Measurements from ENCODE around the gene RRP8.

Gene RRP8

DNA sequence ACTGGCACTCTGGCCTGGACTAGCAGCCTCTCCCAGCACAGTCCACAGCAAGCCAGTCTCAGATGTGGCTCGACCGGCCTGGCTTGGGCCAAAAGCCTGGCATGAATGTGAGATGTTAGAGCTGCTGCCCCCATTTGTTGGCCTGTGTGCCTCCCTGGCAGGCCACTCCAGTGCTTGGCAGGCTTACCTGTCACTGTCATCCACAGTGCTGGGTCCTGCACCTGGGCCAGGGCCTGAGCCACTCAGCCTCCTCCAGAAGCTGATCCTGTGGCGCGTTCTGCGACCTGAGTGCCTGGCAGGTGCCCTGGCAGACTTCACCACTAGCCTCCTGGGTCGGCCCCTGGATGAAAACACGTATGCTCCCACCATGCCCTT, 36.1 kb downstream of the RRP8 start:
- DNase-seq = no peak

DNA sequence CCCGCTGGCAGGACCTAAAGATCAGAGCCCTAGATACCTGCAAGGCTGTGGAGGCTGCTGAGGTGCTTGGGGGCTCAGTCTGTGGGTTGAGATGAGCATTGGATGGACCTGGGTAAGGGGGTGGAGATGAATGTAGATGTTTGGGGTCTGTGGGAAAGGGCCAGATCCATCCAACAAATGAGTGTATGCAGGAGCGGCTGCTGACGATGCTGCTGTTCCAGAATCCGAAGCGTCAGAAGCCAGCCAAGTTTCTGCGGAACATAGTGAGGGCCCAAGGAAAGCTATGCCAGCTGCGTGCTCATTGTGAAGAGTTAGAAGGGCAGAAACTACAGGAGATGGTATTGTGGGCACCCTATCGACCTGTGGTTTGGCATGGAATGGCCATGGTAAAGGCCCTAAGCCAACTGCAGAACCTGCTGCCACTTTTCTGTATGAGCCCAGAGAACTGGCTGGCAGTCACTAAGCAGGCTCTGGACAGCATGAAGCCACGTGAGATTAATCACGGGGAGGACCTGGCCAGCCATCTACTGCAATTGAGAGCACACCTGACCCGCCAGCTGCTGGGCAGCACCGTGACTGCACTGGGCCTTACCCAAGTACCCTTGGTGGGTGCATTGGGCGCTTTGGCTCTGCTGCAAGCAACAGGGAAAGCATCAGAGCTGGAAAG, 36.6 kb downstream of the RRP8 start:
- no peak for DNase-seq

DNA sequence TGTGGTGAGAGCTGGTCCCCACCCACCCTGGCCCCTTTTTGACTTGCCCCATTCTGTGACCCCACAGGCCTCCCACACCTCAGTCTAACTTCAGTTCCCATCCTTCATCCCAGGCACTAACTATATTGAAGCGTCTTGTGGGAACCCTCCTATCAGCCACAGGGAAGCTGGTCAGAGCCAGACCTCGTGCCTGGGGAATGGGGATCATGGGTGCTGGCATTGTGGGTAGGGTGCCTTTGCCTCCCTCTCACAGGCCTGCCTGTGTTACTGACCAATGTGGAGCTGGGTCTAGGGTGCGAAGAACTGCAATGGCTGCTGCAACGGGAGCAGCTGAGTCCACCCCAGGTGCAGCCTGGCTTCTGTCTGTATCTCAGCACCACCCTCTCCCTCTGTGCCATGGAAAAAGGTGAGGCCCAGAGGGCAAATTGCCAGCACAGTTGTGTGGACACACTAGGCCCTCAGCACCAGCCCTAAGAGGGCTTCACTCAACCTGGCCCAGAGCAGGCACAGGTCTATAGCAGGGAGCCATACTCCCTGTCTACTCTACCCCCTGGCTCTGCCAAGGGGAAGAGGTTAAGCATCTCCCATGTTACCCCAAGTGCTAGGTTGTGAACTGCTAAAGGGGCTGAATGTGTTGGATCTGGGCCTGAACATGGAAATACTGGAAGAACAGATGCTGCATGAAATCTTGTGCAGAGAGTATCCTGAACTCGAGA, 37.3 kb downstream of the RRP8 start:
- DNase-seq = no peak

DNA sequence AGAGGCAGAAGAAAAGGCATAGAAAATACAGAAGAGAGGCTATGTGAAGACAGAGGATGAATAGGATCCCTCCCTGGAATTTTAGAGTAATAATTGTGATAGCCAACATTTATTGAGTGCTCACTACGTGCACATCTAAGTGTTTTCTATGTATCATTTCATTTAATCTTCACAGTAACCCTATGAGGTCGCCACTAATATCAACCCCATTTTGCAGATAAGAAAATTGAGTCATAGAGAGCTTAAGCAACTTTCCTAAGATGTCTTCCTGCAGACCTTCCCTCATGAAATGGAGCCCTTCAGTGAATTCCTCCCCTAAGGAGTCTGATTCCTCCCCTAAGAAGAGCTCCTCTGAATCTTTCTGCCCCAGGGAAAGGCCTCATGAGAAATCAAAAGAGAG, 38.1 kb downstream of the RRP8 start:
- no peak for DNase-seq

DNA sequence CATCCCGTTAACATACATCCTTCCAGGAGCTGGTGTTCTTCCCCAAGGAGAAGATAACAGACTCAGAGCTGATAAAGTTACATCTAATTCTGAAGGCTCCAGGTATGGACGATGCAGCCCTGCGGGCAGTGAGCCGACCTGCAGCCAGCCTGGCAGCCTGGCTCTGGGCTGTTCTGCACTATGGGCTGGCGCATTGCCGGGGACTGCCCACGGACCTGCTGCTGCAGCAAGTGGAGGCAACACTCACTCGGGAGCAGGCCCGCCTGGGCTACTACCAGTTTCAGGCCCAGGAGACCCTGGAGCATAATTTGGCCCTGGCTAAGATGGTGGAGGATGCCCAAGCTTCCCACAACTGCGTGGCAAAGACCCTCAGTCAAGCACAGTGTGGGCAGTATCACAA, 39.7 kb downstream of the RRP8 start:
- DNase-seq = no peak

DNA sequence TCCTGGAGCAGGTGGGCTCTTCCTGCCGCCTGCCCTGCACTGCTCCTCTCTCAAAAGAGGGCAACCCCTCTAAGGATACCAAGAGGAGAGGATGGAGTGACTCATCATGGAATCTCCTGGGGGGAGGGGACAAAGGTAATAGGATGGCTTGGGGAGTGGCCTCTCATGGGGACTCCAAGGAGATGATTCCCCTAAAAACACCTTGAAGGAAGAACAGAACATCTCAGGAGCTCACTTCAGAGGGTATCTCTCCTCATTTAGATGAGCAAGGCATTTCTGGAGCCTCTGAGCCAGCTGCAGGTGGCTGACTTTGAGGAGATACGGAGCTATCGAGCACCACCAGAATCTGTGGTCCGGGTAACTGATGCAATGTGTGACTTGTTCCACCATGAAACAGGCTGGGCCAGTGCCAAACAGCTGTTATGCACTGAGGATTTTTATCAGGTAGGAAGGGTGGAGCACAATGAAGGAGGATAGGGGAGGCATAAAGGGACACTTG, 40.2 kb downstream of the RRP8 start:
- no peak for DNase-seq

DNA sequence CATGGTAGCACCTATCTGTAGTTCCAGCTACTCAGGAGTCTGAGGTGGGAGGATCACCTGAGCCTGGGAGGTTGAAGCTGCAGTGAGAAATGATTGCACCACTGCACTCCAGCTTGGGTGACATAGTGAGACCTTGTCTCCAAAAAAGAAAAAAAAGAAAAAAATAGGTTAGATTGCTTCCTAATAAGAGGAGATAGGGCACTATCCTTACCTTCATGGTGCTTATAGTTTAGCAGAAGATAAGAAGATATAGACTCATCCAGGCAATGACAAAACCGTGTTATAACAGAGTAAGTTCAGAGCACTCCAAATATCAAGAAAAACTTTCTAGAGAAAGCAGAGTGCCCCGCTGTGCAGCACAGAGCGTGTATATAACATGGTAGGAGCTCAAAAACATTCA, 42.1 kb downstream of the RRP8 start:
- no peak for DNase-seq

DNA sequence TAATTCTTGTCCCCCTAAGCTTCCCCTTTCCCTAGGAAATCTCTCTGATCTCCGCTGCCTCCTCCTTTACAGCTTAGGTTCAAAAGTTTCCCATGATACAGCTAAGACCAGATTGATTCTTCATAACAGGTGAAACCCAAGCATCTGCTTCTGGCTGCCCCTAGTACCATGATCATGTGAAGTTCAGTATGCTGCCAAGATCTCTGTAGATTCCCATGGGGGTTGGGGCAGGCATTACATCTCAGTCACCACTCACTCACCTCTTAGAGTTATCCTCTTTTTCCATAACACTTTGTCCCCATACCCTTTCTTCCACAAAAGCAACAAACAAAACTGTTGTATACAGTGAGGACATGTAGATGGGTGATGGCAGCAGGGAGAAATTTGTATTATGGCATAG, 44.0 kb downstream of the RRP8 start:
- no peak for DNase-seq

DNA sequence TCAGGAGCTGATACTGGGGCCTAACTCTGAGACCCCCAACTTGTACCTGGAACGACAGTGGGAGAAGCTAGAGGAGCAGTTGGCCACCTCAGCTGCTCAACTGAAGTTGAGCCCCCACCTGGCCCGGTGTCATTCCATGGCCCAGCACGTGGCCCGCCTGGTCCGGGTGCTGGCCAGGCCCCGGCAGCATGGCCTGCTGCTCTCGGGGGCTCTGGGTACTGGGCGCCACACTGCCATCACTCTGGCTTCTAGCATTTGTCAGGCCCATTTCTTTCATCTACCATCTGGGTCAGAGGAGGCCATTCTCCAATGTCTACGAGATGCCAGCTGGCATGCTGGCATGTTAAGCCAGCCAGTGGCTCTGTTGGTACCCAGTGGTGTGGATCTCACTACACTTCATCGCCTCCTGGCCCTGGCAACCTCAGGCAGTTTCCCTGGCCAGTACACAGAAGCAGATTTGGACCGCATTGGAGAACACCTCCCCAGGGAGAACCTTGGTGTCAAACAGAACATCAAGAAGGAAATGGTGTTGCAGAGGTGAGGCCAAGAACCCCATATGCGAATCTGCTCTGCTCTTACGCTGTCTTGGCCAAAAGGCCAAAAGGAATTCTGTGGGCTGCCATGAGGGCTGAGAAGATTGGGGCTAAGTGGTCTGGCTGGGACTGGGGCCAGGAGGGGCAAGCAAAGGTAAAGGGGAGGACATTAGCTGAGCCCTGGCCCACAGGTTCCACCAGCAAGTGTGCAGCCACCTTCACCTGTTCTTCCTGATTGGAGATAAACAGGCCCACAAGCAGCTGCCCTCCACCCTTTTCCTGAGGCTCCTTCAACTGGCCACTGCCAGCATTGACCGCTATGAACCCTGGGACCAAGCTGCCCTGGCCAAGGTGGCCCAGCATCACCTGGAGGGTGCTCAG, 45.4 kb downstream of the RRP8 start:
- no peak for DNase-seq

DNA sequence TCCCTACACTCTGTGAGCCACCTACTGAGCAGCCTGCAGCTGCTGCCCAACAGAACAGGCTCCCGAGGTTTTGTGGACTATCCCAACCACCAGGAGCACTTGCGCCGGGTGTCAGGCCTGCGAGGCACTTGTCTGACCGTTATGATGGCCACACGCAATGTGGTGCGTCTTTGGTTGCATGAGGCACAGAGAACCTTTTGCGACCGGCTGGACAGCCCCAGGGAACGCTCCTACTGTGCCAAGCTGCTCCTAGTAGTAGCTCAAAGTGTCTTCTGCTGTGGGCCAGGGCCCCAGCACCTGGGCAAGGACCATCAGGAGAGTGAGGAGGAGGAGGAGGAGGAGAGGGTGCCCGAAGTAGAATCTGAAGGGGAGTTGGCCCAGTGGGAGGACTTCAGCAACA, 46.4 kb downstream of the RRP8 start:
- DNase-seq = no peak

DNA sequence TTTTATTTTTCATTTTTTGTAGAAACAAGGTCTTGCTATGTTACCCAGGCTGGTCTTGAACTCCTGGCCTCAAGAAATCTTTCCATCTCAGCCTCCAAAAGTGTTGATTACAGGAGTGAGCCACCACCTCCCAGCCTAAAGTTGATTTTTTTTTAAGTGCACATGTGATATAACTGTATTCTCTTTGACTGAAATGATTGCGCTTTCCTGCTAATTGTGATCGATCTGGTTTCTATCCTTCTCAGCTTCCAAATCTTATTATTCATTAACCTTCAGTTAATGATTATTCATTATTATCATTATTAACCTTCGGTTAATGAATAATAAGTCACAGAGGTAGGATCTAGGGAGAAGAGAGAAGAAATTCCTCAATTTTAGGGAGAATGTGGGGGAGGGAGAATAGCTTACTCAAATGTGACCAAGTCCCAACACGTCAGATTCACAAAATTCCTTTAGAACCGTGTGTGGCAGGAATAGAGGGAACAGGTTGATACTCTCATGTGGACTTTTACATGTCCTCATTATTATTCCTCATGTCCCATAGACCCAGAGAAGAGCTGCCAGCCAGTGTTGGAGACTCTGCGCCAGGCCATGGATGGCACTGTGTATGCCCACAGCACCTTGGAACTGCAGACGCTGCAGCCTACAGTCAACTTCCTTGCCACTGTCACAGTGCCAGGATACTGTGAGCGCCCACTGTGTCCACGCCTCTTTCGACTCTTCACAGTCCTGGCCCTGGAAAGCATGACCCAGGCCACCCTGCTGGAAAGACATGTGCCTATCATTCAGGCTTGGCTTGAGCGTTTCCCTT, 47.1 kb downstream of the RRP8 start:
- no peak for DNase-seq

DNA sequence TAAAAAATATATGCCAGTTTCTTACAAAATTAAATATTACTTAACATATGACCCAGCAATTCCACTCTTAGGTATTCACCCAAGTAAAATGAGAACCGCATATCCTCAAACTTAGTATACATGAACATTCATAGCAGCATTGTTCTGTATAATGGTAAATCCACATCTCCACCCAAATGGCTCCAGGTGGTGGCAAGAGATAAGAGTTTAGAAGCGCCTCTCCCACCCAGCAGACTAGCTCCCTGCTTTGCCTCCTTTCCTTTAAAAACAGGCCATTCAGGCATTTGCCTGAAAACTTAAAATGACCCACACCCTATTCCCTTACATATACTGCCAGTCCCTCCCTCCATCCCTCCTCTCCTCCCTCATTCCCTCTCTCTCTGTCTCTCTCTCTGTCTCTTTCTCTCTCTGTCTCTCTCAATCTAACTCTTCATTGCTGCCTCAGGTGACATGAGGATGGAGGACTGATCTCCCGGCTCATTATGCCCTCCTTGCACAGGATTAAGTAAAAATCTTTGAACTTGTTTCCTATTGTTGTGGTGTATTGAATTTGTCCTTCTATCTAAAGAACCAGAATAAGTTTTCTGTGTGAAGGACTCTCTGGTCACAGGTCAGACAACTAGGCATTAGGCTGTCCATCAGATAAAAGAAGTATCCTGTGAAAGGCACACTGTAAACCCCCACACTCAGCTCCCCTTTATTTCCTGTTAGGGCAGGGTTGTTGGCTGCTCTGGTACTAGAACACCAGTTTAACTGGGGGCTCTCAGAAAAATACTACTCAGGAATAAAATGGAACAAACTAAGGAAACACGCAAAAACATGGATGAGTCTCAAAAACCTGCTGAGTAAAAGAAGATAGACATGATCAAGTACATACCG, 48.3 kb downstream of the RRP8 start:
- DNase-seq = no peak

DNA sequence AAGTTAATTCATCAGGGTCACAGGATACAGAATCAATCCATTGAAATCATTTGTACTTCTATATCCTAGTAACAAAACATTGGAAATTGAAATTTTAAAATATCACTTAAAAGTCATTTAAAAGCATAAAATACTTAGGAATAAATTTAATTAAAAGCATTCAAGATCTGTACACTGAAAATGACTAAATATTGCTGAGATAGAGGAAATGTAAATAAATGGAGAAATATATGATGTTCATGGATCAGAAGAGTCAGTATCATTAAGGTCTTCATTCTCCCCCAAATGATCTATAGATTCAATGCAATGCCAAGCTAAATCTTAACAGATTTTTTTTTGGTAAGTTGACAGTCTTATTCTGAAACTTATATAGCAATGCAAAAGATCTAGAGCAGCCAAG, 49.8 kb downstream of the RRP8 start:
- DNase-seq = no peak

DNA sequence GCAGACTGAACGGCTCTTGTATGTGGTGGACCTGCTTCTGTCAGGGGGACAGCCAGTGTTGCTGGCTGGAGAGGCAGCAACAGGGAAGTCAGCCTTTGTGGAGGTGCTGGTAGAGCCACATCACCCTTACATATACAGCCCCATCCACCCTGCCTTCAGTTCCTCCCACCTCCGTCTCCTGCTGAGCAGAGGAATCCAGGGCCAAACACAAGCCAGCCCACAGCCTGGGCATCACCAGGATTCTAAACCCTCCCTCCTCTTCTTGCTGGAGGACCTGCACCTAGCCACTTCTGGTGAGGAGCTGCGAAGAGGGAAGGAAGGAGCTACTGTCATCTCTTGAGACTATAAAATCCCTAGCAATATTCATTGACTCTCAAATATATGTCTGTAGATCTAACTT, 54.8 kb downstream of the RRP8 start:
- no peak for DNase-seq

DNA sequence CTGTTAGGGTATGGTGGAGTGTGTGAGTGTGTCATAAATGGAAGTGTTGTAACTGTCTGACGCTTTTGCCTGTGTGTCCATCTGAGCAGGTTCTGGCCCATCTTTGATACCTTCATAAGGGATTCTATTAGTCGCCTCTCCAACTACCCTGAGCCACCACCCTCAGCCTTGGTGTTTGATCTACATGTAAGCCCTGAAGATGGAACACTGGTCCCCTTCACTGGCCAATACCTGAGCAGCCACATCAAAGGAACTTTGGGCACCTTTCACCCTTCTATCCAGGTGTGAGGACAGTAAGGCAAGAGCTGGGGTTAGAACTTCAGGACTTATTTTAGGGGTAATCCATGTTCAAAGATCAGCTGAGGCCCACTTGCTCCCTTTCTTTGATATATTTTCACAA, 55.3 kb downstream of the RRP8 start:
- DNase-seq = no peak

DNA sequence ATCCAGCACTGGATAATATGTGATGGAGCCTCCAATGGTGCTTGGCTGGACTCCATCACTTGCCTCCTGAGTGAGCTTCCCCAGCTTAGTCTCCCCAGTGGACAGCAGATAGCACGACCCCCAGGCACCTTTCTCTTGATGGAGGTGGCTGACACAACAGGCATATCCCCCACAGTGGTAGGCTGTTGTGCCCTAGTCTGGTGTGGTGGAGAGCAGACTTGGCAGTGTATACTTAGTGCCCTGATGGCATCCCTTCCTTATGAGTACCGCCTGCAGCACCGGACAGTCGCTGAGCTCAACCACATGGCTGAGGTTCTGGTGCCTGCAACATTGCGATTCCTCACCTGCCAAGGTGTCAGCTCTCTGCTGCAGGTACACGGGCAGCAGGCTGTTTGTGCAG, 56.2 kb downstream of the RRP8 start:
- no peak for DNase-seq

DNA sequence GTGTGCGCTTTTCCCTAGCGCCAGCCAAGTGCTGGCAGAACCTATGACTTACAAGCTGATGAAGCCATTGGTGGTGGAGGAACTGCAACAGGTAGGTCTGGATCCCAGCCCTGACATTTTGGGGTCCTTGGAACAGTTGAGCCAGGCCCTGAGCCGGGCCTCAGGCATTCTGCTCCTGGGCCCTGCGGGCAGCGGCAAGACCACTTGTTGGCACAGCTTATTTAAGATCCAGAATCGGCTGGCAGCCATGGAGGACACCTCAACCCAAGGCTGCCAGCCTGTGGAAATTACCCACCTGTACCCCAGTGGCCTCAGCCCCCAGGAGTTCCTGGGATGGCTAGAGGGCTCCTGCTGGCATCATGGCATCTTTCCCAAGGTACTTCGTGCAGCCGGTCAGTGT, 56.7 kb downstream of the RRP8 start:
- no peak for DNase-seq

DNA sequence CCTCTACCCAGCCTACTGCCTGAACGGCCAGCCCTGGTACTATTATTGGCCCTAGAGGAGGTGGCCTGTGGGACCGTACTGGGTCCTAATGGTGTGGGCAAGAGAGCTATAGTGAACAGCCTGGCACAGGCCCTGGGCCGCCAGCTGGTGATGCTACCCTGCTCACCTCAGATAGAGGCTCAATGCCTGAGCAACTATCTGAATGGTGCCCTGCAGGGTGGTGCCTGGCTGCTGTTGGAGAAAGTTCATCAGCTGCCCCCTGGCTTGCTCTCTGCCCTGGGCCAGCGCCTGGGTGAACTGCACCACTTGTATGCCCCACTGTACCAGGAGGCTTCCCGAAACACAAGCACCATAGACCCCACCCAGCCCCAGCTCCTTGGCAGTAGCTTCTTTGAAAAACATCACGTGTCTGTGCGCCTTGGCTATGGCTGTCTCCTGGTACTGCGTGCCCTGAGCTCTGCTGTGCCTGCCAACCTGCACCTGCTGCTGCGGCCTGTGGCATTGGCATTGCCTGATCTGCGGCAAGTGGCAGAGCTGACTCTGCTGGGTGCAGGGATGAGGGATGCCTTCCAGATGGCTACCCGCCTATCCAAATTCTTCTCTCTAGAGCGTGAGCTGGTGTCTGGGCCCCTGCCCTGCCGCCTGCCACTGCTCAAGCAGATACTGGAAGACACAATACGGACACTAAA, 57.4 kb downstream of the RRP8 start:
- no peak for DNase-seq
